HFF-Myc (cell line): Measurements from ENCODE around the gene KLHL11.
"Not testable (repeated sequence)": the region's sequence is repeated elsewhere in the genome, so short reads cannot be mapped to it uniquely, and the experiment has no call there.

ENCODE experiments used
- DNase-seq: peaks from one replicate; pipeline ENCODE4 v3.0.0-alpha.2; 2011; ENCODE audit warnings: low read depth; ENCODE audit errors: extremely low read depth
- H3K4me3 ChIP-seq: replicated peaks from 2 replicates; pipeline ENCODE4 v1.5.1; 2011; ENCODE audit warnings: low read depth, mild to moderate bottlenecking, control low read depth, low read length
- TF ChIP-seq, protein P1 (sequence below): IDR thresholded peaks from 2 replicates; pipeline ENCODE4 v1.5.1; 2012; ENCODE audit warnings: mild to moderate bottlenecking, low read depth, low read length, control low read depth; ENCODE audit errors: missing control alignments

The KLHL11 gene

DNA sequence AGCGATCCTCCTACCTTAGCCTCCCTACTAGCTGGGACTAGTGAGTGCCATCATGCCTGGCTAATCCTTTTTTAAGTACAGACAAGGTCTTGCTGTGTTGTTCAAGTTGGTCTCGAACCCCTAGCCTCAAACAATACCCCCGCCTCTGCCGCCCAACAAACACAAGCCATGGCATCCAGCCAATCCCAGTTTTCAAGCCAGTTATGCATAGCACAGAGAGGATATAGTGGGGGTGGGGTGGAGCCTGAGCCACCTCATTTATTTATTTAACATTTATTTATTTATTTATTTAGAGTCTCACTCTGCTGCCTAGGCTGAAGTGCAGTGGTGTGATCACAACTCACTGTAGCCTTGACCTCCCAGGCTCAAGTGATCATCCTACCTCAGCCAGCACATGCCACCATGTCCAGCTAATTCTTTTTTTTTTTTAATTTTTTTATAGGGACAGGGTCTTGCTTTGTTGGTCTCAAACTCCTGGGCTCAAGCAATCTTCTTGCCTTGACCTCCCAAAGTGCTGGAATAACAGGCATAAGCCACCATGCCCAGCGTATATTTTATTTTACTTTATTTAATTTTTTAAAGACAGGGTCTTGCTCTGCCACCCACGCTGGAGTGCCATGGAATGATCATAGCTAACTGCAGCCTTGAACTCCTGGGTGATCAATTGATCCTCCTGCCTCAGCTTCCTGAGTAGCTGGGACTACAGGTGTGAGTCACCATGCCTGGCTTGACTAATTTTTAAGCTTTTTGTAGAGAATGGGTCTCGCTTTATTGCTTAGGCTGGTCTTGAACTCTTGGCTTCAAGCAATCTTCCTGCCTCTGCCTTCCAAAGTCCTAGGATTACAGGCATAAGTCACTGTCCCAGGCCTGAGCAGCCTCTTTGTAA, 26.2 kb upstream of the KLHL11 start:
- TF ChIP-seq, protein P1, sequence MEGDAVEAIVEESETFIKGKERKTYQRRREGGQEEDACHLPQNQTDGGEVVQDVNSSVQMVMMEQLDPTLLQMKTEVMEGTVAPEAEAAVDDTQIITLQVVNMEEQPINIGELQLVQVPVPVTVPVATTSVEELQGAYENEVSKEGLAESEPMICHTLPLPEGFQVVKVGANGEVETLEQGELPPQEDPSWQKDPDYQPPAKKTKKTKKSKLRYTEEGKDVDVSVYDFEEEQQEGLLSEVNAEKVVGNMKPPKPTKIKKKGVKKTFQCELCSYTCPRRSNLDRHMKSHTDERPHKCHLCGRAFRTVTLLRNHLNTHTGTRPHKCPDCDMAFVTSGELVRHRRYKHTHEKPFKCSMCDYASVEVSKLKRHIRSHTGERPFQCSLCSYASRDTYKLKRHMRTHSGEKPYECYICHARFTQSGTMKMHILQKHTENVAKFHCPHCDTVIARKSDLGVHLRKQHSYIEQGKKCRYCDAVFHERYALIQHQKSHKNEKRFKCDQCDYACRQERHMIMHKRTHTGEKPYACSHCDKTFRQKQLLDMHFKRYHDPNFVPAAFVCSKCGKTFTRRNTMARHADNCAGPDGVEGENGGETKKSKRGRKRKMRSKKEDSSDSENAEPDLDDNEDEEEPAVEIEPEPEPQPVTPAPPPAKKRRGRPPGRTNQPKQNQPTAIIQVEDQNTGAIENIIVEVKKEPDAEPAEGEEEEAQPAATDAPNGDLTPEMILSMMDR, result no peak
- no peak overlapping the region for H3K4me3 ChIP-seq
- DNase-seq, result no peak

DNA sequence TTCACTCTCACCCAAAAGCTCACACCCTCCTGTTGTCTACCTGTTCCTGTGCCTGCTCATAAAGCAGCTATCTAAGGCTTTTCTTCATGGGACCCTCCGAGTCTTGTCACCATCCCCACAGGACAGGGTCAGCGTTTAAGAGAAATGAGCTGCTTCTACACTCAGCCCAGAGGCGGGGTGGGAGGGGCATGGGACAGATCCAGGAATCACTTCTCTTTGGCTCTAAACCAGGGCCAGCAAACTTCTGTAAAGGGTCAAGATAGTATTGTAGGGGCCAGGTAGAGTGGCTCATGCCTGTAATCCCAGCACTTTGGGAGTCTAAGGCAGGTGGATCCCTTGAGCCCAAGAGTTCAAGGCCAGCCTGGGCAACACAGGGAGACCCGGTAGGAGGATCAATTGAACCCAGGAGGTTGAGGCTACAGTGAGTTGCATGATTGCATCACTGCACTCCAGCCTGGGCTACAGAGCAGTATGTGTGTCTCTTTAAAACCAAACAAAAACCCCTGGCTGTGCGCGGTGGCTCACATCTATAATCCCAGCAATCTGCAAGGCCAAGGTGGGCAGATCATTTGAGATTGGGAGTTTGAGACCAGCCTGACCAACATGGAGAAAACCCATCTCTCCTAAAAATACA, 23.2 kb upstream of the KLHL11 start:
- TF ChIP-seq, protein P1, result no peak

DNA sequence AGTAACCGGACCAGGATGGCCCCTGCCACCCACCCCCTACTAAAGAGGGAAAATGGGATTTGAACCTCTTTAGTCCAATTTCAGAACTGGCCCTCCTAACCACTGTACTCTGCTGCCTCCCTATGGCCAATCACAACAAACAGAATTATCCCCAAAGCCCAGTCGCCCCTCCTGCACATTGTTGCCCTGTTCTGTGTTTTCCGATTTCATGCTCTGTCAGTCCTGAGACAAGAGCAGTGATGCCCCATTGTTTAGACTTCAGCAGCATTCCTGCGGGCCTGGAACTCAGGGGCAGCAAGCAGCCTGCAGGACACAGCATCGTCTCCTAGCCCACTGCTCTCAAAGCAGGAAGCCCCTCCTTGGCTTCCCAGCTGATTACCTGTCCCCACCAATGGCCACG, 20.5 kb upstream of the KLHL11 start:
- no peak for DNase-seq
- no peak overlapping the region for H3K4me3 ChIP-seq
- TF ChIP-seq, protein P1, result peak; percentile 9

More for the DNA sequence above, 23.2 kb upstream of the KLHL11 start:
- no peak overlapping the region for H3K4me3 ChIP-seq
- DNase-seq, result no peak

DNA sequence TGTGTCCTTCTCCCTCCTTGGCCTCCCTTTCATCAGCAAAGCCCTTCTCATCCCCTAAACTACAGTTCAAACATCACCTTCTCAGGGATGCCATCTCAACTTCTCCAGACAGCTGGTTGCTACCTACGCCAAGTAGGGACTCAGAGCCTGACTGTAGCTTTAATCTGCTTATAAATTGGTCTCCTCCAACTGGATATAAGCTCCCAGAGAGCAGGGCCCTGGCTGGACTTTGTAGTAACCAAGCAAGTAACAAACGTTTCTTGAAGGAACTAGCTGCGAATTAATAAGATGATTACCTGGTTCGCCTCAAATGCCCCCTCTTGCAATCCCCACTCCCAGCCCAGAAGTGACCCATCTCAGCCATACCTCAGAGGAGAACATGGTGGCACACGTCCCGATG, 17.5 kb upstream of the KLHL11 start:
- no peak overlapping the region for H3K4me3 ChIP-seq
- no peak for DNase-seq
- TF ChIP-seq, protein P1, result no peak

DNA sequence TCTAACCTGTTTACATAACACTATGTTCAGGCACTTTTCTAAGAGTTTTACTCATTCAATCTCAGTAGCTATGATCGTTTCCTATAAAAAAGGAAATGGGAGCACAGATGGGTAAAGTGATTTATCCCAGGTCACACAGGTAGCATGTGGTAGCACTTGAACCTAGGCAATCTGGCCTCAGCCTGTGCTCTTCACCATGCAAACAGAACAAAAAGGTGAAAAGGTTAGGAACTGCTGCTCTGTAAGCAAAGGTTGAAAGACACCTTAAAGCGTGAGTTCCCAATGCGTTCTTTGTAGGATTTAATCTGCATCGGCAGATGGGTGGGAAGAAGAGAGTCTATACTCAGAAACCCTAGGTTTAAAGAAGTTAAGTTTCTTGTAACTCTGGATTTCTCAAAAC, 14.9 kb upstream of the KLHL11 start:
- H3K4me3 ChIP-seq, result no peak overlapping the region
- DNase-seq, result no peak
- TF ChIP-seq, protein P1, result no peak

DNA sequence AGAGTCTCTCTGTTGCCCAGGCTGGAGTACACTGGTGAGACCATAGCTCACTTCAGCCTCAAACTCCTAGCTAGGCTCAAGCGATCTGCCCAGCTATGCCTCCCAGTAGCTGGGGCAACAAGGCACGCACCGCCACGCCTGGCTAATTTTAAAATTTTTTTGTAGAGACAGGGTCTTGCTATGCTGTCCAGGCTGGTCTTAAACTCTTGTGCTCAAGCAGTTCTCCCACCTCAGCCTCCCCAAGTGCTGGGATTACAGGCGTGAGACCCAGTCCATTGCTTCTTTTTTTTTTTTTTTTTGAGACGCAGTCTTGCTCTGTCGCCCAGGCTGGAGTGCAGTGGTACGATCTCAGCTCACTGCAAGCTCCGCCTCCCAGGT, 9.1 kb upstream of the KLHL11 start:
- H3K4me3 ChIP-seq, DNase-seq: not testable (repeated sequence)

DNA sequence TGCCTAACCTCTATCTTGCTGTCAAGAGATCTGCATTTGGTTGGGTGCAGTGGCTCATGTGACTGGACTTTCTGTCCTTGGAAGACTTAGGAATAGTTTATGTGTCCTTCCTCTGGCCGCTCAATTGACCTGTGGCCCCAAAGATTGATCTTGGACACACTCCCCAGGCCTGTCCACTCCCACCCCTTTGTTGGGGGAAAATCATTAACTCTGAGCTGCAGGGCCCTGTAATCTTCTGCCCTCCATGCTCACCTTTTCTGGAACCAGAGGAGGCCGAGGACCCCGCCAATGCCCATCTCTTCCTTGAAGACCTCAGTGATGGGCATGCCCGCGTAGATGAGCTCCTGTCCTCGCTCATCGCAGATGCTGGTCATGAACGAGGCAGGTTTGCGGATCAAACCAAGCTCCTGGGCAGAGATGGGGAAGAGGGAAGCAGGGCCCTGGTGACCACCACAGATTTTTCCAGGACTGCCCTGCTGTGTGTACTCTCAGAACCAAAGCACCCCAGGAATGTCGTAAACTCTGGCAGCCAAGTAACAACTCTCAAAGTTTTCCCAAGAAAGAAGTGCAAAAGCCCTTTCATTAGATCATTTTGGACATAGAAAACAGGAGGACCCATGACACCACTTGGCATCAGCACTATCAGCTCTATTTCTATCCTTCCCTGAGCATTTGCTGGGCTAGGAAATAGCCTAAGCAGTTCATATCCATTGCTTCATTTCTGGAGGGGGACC, 8.5 kb upstream of the KLHL11 start:
- no peak for DNase-seq
- H3K4me3 ChIP-seq, result no peak overlapping the region
- TF ChIP-seq, protein P1, result no peak
